GM21526 (cell line): ENCODE data around the gene APCDD1L.
"Not testable (repeated sequence)": the region's sequence is repeated elsewhere in the genome, so short reads cannot be mapped to it uniquely, and the experiment has no call there.

Source experiments
- ATAC-seq: cut with Tn5 transposase; IDR thresholded peaks from one replicate; pipeline ENCODE4 v1.9.1; 2021; ENCODE audit warnings: moderate library complexity; ENCODE audit not compliant: unreplicated experiment, low FRiP score

Gene APCDD1L

GRCh38 chr20:58518387-58518786 lies 3.2 kb upstream of the APCDD1L start:
- no peak for ATAC-seq

GRCh38 chr20:58514321-58515232 lies 622 bp downstream of the APCDD1L start:
- no peak for ATAC-seq

GRCh38 chr20:58513580-58514285 lies 1.5 kb downstream of the APCDD1L start:
- ATAC-seq, result no peak

GRCh38 chr20:58512808-58513552 lies 2.2 kb downstream of the APCDD1L start:
- ATAC-seq, result no peak

- no peak for ATAC-seq
Observed at GRCh38 chr20:58511861-58512260, 3.3 kb downstream of the APCDD1L start.

GRCh38 chr20:58511364-58511763 lies 3.8 kb downstream of the APCDD1L start:
- ATAC-seq, result no peak

GRCh38 chr20:58510921-58511320 lies 4.3 kb downstream of the APCDD1L start:
- ATAC-seq, result no peak

GRCh38 chr20:58508762-58509395 lies 6.3 kb downstream of the APCDD1L start:
- ATAC-seq, result no peak

- ATAC-seq, result not testable (repeated sequence)
Observed at GRCh38 chr20:58506999-58507398, 8.2 kb downstream of the APCDD1L start.

- ATAC-seq, result no peak
Observed at GRCh38 chr20:58504566-58504965, 10.6 kb downstream of the APCDD1L start.

- ATAC-seq, result no peak
Observed at GRCh38 chr20:58503668-58504067, 11.5 kb downstream of the APCDD1L start.

- ATAC-seq, result no peak
Observed at GRCh38 chr20:58500256-58500655, 14.9 kb downstream of the APCDD1L start.

- no peak for ATAC-seq
Observed at GRCh38 chr20:58498470-58499068, 16.6 kb downstream of the APCDD1L start.

- no peak for ATAC-seq
Observed at GRCh38 chr20:58497724-58498469, 17.3 kb downstream of the APCDD1L start.

- no peak for ATAC-seq
Observed at GRCh38 chr20:58497076-58497641, 18.0 kb downstream of the APCDD1L start.

GRCh38 chr20:58496429-58496769 lies 18.8 kb downstream of the APCDD1L start:
- no peak for ATAC-seq

GRCh38 chr20:58495623-58496428 lies 19.4 kb downstream of the APCDD1L start:
- ATAC-seq, result no peak

GRCh38 chr20:58494923-58495622 lies 20.1 kb downstream of the APCDD1L start:
- ATAC-seq, result no peak
